SK-N-SH (cell line): ENCODE data around the gene C15orf39.

ENCODE experiments used
- CHD2 ChIP-seq: fragments of 150-350 bp; IDR thresholded peaks from 2 replicates; pipeline ENCODE4 v1.6.1; 2018; ENCODE audit warnings: low read length; ENCODE audit not compliant: partially characterized antibody
- EP300 ChIP-seq, 2 experiments: IDR thresholded peaks; 2 replicates each; pipeline versions ENCODE4 v1.4.0 to v1.6.1; 2012; ENCODE audit warnings: borderline replicate concordance in 1 of 2, low read depth in 1 of 2, low read length in 1 of 2
- EZH2phosphoT487 ChIP-seq: fragments of 200-600 bp; sonication (generic); IDR thresholded peaks from 2 replicates; pipeline ENCODE4 v1.6.1; 2017; ENCODE audit warnings: low read depth, mixed run types, mild to moderate bottlenecking, antibody characterized with exemption, moderate library complexity, borderline replicate concordance
- RAD21 ChIP-seq: IDR thresholded peaks from 2 replicates; pipeline ENCODE4 v1.6.1; 2012; ENCODE audit warnings: mild to moderate bottlenecking, low read length
- RCOR1 ChIP-seq: fragments of 150-350 bp; IDR thresholded peaks from 2 replicates; pipeline ENCODE4 v1.6.1; 2017; ENCODE audit warnings: antibody characterized with exemption, low read length
- SIN3A ChIP-seq: IDR thresholded peaks from 2 replicates; pipeline ENCODE4 v1.6.1; 2012; ENCODE audit warnings: low read depth, mild to moderate bottlenecking, low read length, moderate library complexity, borderline replicate concordance
- TAF1 ChIP-seq: IDR thresholded peaks from 2 replicates; pipeline ENCODE4 v1.6.1; 2012; ENCODE audit warnings: low read depth, mild to moderate bottlenecking, low read length, moderate library complexity, borderline replicate concordance
- TEAD4 ChIP-seq: IDR thresholded peaks from 2 replicates; pipeline ENCODE4 v1.4.0; 2012; ENCODE audit warnings: mild to moderate bottlenecking, borderline replicate concordance; ENCODE audit not compliant: insufficient read depth
- YY1 ChIP-seq: IDR thresholded peaks from 2 replicates; pipeline ENCODE4 v1.4.0; 2012; ENCODE audit warnings: low read depth, mild to moderate bottlenecking
- TF ChIP-seq, protein P1 (sequence below): fragments of 200-600 bp; sonication (generic); IDR thresholded peaks from 2 replicates; pipeline ENCODE4 v1.6.1; 2017; ENCODE audit warnings: antibody characterized with exemption, mild to moderate bottlenecking, moderate library complexity
- TF ChIP-seq, protein P2 (sequence below): fragments of 150-350 bp; IDR thresholded peaks from 2 replicates; pipeline ENCODE4 v1.6.1; 2017; ENCODE audit warnings: antibody characterized with exemption, low read length, low read depth, borderline replicate concordance

DNA sequence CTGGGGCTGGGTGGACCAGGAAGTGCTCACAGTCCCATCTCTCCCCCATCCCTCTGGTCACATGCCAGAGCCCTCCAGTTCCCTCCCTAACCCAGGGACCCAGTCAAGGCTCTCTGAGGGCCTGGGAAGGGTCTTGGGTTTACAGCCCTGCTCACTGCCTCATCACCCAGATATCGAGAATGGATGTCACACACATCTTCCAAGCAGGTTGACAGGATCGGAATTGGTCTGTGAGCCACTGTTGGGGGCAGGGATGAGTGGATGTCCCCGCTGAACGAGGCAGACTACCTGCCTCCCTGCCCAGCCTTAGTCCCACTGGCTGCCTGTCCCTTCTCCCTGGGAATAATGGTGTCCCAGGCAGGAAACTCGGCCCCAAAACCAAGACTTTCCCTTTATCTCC is 36.5 kb downstream of the C15orf39 start:
- TF ChIP-seq, protein P1, sequence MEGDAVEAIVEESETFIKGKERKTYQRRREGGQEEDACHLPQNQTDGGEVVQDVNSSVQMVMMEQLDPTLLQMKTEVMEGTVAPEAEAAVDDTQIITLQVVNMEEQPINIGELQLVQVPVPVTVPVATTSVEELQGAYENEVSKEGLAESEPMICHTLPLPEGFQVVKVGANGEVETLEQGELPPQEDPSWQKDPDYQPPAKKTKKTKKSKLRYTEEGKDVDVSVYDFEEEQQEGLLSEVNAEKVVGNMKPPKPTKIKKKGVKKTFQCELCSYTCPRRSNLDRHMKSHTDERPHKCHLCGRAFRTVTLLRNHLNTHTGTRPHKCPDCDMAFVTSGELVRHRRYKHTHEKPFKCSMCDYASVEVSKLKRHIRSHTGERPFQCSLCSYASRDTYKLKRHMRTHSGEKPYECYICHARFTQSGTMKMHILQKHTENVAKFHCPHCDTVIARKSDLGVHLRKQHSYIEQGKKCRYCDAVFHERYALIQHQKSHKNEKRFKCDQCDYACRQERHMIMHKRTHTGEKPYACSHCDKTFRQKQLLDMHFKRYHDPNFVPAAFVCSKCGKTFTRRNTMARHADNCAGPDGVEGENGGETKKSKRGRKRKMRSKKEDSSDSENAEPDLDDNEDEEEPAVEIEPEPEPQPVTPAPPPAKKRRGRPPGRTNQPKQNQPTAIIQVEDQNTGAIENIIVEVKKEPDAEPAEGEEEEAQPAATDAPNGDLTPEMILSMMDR = no peak
- TF ChIP-seq, protein P2, sequence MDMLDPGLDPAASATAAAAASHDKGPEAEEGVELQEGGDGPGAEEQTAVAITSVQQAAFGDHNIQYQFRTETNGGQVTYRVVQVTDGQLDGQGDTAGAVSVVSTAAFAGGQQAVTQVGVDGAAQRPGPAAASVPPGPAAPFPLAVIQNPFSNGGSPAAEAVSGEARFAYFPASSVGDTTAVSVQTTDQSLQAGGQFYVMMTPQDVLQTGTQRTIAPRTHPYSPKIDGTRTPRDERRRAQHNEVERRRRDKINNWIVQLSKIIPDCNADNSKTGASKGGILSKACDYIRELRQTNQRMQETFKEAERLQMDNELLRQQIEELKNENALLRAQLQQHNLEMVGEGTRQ = no peak
- TF ChIP-seq RCOR1 = no peak
- no peak for TF ChIP-seq EZH2phosphoT487
- no peak for TF ChIP-seq TEAD4
- TF ChIP-seq EP300 (IDR thresholded peaks at IDR 0.05; ENCODE audit: borderline replicate concordance in 1 of 2, low read depth in 1 of 2, low read length in 1 of 2) = no peak
- TF ChIP-seq TAF1 = no peak
- TF ChIP-seq YY1 = no peak
- no peak for TF ChIP-seq RAD21
- no peak for TF ChIP-seq CHD2
- no peak for TF ChIP-seq SIN3A
